Measurements from ENCODE around the gene TPRG1L. TPM values are rescaled to one million over a fixed set of nuclear protein-coding genes. Genes with fewer than 3 reads are reported as not detected.
A peak's percentile ranks its signal among the peaks of the same experiment; 100 is the strongest.

Gene TPRG1L
- total and polyA plus RNA-seq, 8 donors = 16.4 to 33.3 (median 21.8) TPM

- Histone ChIP-seq H3K9me3 (no peaks in the 10 kb centered on the region), H3K27me3 (no peaks in the 10 kb centered on the region), H3K36me3 (no peaks in the 10 kb centered on the region), H3K4me3 (no peak overlapping the region), H3K27ac (no peak overlapping the region), H3K4me1 (peaks cover 0 to 5% (median 5%) of the 10 kb centered on the region in 3 donors)
- TF ChIP-seq, protein P1, sequence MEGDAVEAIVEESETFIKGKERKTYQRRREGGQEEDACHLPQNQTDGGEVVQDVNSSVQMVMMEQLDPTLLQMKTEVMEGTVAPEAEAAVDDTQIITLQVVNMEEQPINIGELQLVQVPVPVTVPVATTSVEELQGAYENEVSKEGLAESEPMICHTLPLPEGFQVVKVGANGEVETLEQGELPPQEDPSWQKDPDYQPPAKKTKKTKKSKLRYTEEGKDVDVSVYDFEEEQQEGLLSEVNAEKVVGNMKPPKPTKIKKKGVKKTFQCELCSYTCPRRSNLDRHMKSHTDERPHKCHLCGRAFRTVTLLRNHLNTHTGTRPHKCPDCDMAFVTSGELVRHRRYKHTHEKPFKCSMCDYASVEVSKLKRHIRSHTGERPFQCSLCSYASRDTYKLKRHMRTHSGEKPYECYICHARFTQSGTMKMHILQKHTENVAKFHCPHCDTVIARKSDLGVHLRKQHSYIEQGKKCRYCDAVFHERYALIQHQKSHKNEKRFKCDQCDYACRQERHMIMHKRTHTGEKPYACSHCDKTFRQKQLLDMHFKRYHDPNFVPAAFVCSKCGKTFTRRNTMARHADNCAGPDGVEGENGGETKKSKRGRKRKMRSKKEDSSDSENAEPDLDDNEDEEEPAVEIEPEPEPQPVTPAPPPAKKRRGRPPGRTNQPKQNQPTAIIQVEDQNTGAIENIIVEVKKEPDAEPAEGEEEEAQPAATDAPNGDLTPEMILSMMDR (IDR thresholded peaks at IDR 0.05) = no peak
- DNase-seq (peak in 2 of 6 donors; percentile 31 to 67), FAIRE-seq (no peak), ATAC-seq (no peak)
- 81 to 82% methylated on average over 22 of the region's 22 CpGs for WGBS, 2 donors
- intact Hi-C loops (cut with DNase I) = no loop called here
Observed at GRCh38 chr1:3676581-3677470, 52.0 kb downstream of the TPRG1L start.

DNA sequence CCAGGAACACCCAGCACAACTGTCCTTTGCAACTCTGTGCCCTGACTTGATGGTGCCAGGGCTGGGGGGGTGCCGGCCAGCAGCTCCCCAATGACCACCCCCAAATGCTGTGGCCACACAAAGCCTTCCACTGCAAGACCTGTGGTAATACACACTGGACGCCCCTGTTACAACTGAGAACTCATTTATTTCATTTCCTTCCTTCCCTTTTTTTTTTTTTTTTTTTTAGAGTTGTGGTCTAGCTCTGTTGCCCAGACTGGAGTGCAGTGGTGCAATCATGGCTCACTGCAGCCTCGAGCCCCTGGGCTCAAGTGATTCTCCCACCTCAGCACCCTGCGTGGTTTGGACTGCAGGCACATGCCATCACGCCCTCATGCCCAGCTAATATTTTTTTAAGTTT lies 52.7 kb downstream of the TPRG1L start:
- TF ChIP-seq, protein P1 (IDR thresholded peaks at IDR 0.05) = no peak
- Histone ChIP-seq H3K4me1 (peaks cover 0 to 5% (median 5%) of the 10 kb centered on the region in 3 donors), H3K9me3 (no peaks in the 10 kb centered on the region), H3K36me3 (no peaks in the 10 kb centered on the region), H3K27ac (no peak overlapping the region), H3K4me3 (no peak overlapping the region), H3K27me3 (no peaks in the 10 kb centered on the region)
- intact Hi-C loops (cut with DNase I) = no loop called here
- ATAC-seq = no peak
- no peak for FAIRE-seq
- 70 to 89% methylated on average over 5 of the region's 5 CpGs for WGBS, 2 donors
- no peak for DNase-seq

DNA sequence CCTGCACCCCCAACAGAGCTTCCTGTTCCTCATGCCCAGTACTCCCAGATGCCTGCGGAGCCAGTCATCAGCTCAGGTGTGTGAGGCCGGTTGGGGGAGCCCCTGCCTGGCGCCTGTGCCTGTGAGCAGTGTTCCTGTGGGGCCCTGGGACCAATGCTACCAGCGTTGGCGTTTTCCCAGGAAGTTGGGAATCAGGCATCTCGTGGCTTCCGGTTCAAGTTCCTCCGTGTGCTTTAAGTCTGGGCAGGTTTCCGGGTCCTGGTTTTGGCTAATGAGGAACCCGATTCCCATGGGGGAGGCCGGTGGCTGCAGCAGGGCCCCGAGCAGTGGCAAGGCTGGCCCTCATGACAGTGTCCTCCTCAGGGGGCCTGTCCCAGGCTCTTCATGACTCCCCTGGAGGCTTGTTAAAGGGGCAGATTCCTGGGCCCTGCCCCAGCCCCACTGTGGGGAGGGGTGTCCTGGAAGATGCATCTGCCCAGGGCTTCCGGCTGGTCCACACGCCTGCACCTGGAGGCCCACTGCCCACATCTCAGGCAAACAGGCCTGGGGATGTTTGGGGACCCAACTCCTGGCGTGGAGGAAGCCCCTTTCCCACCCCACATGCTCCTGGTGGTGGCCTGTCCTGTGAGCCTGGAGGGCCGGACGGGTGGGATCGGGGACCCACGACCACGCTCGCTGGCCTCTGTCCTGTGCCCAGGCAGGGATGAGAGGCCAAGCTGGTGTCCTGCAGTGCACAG lies 53.7 kb downstream of the TPRG1L start:
- no peak for FAIRE-seq

DNA sequence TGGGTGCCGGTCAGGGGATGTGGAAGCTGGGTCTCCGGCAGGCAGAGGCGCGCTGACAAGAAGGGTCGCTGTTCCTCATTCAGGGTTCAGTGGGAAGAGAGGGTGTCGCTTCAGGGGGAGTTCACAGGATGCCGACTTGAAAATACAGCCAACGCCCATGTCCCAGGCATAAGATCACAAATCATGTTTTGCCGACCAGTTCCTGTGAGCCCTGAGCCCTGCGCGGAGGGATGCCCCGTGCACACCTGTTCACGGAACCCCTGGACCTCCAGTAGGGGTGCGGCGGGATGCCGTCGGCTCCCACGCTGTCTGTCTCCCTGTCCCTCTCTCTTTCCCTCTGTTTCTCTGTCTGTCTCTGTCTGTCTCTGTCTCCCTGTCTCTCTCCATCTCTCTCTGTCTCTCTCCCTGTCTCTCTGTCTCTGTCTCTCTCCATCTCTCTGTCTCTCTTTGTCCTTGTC lies 54.3 kb downstream of the TPRG1L start:
- intact Hi-C loops (cut with DNase I) = no loop called here
- H3K27ac ChIP-seq = no peak overlapping the region
- no peak overlapping the region for H3K4me3 ChIP-seq
- peaks cover 0 to 4% (median 4%) of the 10 kb centered on the region in 3 donors for H3K4me1 ChIP-seq
- FAIRE-seq (no peak), DNase-seq (no peak), ATAC-seq (no peak)
- 76 to 91% methylated on average over 18 of the region's 18 CpGs for WGBS, 2 donors
- no peaks in the 10 kb centered on the region for H3K9me3 ChIP-seq
- no peaks in the 10 kb centered on the region for H3K27me3 ChIP-seq
- H3K36me3 ChIP-seq = no peaks in the 10 kb centered on the region
- TF ChIP-seq, protein P1 (IDR thresholded peaks at IDR 0.05) = no peak

More for the DNA sequence above, 53.7 kb downstream of the TPRG1L start:
- Histone ChIP-seq H3K4me1 (peaks cover 0 to 5% (median 5%) of the 10 kb centered on the region in 3 donors), H3K27ac (no peak overlapping the region), H3K9me3 (no peaks in the 10 kb centered on the region), H3K27me3 (no peaks in the 10 kb centered on the region), H3K36me3 (no peaks in the 10 kb centered on the region), H3K4me3 (no peak overlapping the region)
- ATAC-seq (no peak), DNase-seq (peak in 2 of 6 donors; percentile 30 to 60)
- TF ChIP-seq, protein P1 (IDR thresholded peaks at IDR 0.05) = no peak
- 82% methylated on average over 21 of the region's 21 CpGs for WGBS, 2 donors
- intact Hi-C loops (cut with DNase I) = no loop called here

Other genes starting within 250 kb of the TPRG1L start
- 10 to 100 TPM in 2 of 6 donors, 1 to 10 TPM in 4; 8.2 to 12.2 (median 9.3) TPM for gene ARHGEF16, start 170.3 kb upstream of the TPRG1L start, total RNA-seq
- gene ARHGEF16, start 170.3 kb upstream of the TPRG1L start, polyA plus RNA-seq = 10 to 100 TPM; 25.0 to 26.4 TPM
- gene MEGF6, start 13.5 kb upstream of the TPRG1L start, total RNA-seq = 10 to 100 TPM in 1 of 6 donors, 1 to 10 TPM in 5; 2.6 to 11.2 (median 7.2) TPM
- gene MEGF6, start 13.5 kb upstream of the TPRG1L start, polyA plus RNA-seq = 10 to 100 TPM; 14.5 to 20.0 TPM
- gene WRAP73, start 25.1 kb downstream of the TPRG1L start, total RNA-seq = 10 to 100 TPM in 2 of 6 donors, 1 to 10 TPM in 4; 6.7 to 12.4 (median 9.2) TPM
- gene WRAP73, start 25.1 kb downstream of the TPRG1L start, polyA plus RNA-seq = 10 to 100 TPM; 19.0 to 26.2 TPM
- gene TP73, start 27.5 kb downstream of the TPRG1L start, total RNA-seq = under 1 TPM; 0.25 to 0.51 (median 0.37) TPM
- under 1 TPM; 0.11 to 0.12 TPM for gene TP73, start 27.5 kb downstream of the TPRG1L start, polyA plus RNA-seq
- gene CCDC27, start 127.4 kb downstream of the TPRG1L start, total RNA-seq = under 1 TPM in 1 of 6 donors, not detected in 5; 0.04 TPM
- not detected for gene CCDC27, start 127.4 kb downstream of the TPRG1L start, polyA plus RNA-seq
- 1 to 10 TPM; 3.1 to 6.8 (median 5.8) TPM for gene SMIM1, start 147.7 kb downstream of the TPRG1L start, total RNA-seq
- gene SMIM1, start 147.7 kb downstream of the TPRG1L start, polyA plus RNA-seq = 10 to 100 TPM; 10.3 to 15.1 TPM
- gene LRRC47, start 171.5 kb downstream of the TPRG1L start, total RNA-seq = 10 to 100 TPM; 21.1 to 34.3 (median 27.5) TPM
- 10 to 100 TPM; 15.7 to 24.6 TPM for gene LRRC47, start 171.5 kb downstream of the TPRG1L start, polyA plus RNA-seq
- gene CEP104, start 232.2 kb downstream of the TPRG1L start, total RNA-seq = 10 to 100 TPM; 22.6 to 37.7 (median 26.4) TPM
- 10 to 100 TPM in 1 of 2 donors, 1 to 10 TPM in 1; 9.2 to 10.3 TPM for gene CEP104, start 232.2 kb downstream of the TPRG1L start, polyA plus RNA-seq
- gene DFFB, start 232.5 kb downstream of the TPRG1L start, total RNA-seq = 1 to 10 TPM; 3.3 to 6.4 (median 4.3) TPM
- gene DFFB, start 232.5 kb downstream of the TPRG1L start, polyA plus RNA-seq = 1 to 10 TPM; 7.3 to 8.6 TPM